ENCODE data around the gene ZNF587B. TPM values are rescaled to one million over a fixed set of nuclear protein-coding genes. Genes with fewer than 3 reads are reported as not detected.
A peak's percentile ranks its signal among the peaks of the same experiment; 100 is the strongest.
"Not testable (repeated sequence)": the region's sequence is repeated elsewhere in the genome, so short reads cannot be mapped to it uniquely, and the experiment has no call there.

The ZNF587B gene
- total RNA-seq, 1 donor from 2014 or later: 21.6 TPM

GRCh38 chr19:57816652-57817051 lies 13.4 kb upstream of the ZNF587B start:
- H3K27ac Mint-ChIP-seq (ENCODE audit: unreplicated experiment): no peak overlapping the region
- peaks cover 44% of the 10 kb centered on the region for H3K4me1 Mint-ChIP-seq
- H3K9me3 Mint-ChIP-seq: no peaks in the 10 kb centered on the region

GRCh38 chr19:57817976-57818375 lies 12.1 kb upstream of the ZNF587B start:
- Mint-ChIP-seq H3K9me3 (no peaks in the 10 kb centered on the region), H3K27me3 (ENCODE audit: low read depth) (no peaks in the 10 kb centered on the region), H3K4me3 (peak overlapping the region; percentile 99)

More at GRCh38 chr19:57816652-57817051, 13.4 kb upstream of the ZNF587B start:
- Mint-ChIP-seq H3K36me3 (ENCODE audit: low read depth) (no peaks in the 10 kb centered on the region), H3K4me3 (peak overlapping the region; percentile 72), H3K27me3 (ENCODE audit: low read depth) (no peaks in the 10 kb centered on the region)
- TF ChIP-seq, protein P1, sequence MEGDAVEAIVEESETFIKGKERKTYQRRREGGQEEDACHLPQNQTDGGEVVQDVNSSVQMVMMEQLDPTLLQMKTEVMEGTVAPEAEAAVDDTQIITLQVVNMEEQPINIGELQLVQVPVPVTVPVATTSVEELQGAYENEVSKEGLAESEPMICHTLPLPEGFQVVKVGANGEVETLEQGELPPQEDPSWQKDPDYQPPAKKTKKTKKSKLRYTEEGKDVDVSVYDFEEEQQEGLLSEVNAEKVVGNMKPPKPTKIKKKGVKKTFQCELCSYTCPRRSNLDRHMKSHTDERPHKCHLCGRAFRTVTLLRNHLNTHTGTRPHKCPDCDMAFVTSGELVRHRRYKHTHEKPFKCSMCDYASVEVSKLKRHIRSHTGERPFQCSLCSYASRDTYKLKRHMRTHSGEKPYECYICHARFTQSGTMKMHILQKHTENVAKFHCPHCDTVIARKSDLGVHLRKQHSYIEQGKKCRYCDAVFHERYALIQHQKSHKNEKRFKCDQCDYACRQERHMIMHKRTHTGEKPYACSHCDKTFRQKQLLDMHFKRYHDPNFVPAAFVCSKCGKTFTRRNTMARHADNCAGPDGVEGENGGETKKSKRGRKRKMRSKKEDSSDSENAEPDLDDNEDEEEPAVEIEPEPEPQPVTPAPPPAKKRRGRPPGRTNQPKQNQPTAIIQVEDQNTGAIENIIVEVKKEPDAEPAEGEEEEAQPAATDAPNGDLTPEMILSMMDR (conservative IDR thresholded peaks at IDR 0.05): no peak
- DNase-seq (ENCODE audit: low read depth, low spot score): no peak

DNA sequence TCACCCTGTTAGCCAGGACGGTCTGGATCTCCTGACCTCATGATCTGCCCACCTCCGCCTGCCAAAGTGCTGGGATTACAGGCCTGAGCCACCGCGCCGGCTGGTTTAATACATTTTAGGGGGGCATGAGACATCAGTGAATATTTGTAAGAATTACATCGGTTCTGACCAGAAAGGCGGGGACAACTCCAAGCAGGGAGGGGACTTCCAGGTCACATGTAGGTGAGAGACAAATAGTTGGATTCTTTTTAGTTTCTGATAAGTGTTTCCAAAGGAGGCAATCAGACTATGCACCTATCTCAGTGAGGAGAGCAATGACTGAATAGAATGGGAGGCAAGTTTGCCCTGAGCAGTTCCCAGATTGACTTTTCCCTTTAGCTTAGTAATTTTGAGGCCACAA lies 11.7 kb upstream of the ZNF587B start:
- Mint-ChIP-seq H3K4me1 (peaks cover 46% of the 10 kb centered on the region), H3K27ac (ENCODE audit: unreplicated experiment) (no peak overlapping the region), H3K27me3 (ENCODE audit: low read depth) (no peaks in the 10 kb centered on the region), H3K4me3 (peak overlapping the region; percentile 99), H3K36me3 (ENCODE audit: low read depth) (peaks cover 5% of the 10 kb centered on the region), H3K9me3 (no peaks in the 10 kb centered on the region)
- TF ChIP-seq, protein P1 (conservative IDR thresholded peaks at IDR 0.05): no peak
- no peak for DNase-seq (ENCODE audit: low read depth, low spot score)

More at GRCh38 chr19:57817976-57818375, 12.1 kb upstream of the ZNF587B start:
- no peak for DNase-seq (ENCODE audit: low read depth, low spot score)
- H3K27ac Mint-ChIP-seq (ENCODE audit: unreplicated experiment): no peak overlapping the region
- H3K4me1 Mint-ChIP-seq: peaks cover 47% of the 10 kb centered on the region
- TF ChIP-seq, protein P1 (conservative IDR thresholded peaks at IDR 0.05): no peak
- peaks cover 5% of the 10 kb centered on the region for H3K36me3 Mint-ChIP-seq (ENCODE audit: low read depth)

DNA sequence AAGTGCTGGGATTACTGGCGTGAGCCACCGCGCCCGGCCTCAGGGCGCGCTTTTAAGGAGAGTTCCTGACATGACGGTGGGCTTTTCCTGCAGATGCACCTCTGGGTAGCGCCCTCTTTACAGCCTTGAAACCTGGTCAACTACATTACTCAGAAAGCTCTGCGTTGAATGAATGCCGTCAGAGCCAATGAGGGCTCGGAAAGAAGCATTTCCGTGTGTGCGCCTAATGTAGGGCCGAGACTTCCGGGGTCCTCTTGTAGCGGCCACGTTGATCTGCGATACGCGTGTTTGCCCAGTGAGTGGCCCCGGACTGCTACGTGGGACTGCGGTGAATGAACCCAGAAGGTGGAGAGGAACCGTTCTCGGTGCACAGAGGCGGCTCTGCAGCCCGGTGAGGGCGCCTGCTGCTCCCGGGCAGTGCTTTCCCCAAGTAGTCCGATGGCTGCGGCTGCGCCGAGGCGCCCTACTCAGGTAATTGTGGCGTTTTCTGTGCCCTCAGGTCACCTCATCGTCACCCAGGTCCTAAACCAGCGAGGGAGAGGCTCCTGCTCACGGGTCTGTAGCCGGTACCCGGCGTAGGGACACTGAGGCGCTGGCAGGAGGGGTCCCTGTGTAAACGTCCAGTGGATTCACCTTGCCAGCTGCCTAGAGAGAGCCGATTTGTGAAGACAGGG lies 10.5 kb upstream of the ZNF587B start:
- Mint-ChIP-seq H3K27me3 (ENCODE audit: low read depth) (no peaks in the 10 kb centered on the region), H3K9me3 (no peaks in the 10 kb centered on the region), H3K4me1 (peaks cover 39% of the 10 kb centered on the region), H3K36me3 (ENCODE audit: low read depth) (peaks cover 5% of the 10 kb centered on the region), H3K4me3 (peak overlapping the region; percentile 99), H3K27ac (ENCODE audit: unreplicated experiment) (peak overlapping the region; percentile 95)
- DNase-seq (ENCODE audit: low read depth, low spot score): peak; percentile 48
- TF ChIP-seq, protein P1 (conservative IDR thresholded peaks at IDR 0.05): no peak

GRCh38 chr19:57820599-57820998 lies 9.5 kb upstream of the ZNF587B start:
- Mint-ChIP-seq H3K27ac (ENCODE audit: unreplicated experiment) (no peak overlapping the region), H3K36me3 (ENCODE audit: low read depth) (peaks cover 5% of the 10 kb centered on the region), H3K27me3 (ENCODE audit: low read depth) (no peaks in the 10 kb centered on the region), H3K4me1 (peaks cover 33% of the 10 kb centered on the region), H3K4me3 (peak overlapping the region; percentile 99), H3K9me3 (no peaks in the 10 kb centered on the region)
- TF ChIP-seq, protein P1 (conservative IDR thresholded peaks at IDR 0.05): no peak
- DNase-seq (ENCODE audit: low read depth, low spot score): no peak

DNA sequence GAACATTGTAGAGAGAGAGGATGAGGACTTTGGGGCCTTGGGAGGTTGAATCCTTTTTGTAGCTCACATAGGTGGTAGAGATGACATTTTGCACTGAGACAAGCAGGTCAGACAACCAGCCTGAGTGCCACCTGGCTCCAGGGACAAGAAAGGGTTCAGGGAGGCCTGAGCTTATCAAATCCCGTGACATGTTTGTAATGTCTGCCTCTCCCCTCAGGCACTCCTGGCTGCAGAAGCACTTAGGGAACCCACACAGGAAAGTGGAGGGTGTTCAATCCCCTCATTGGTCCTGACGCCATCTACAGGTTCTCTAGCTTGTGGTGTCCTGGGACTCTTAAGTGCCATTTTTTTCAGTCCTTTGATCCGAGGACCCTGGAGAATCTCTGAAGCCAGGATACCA lies 9.0 kb upstream of the ZNF587B start:
- not testable (repeated sequence) for H3K27ac Mint-ChIP-seq (ENCODE audit: unreplicated experiment); H3K27me3 Mint-ChIP-seq (ENCODE audit: low read depth); H3K36me3 Mint-ChIP-seq (ENCODE audit: low read depth); DNase-seq (ENCODE audit: low read depth, low spot score); H3K9me3 Mint-ChIP-seq
- Mint-ChIP-seq H3K4me3 (peak overlapping the region; percentile 54), H3K4me1 (peaks cover 33% of the 10 kb centered on the region)

DNA sequence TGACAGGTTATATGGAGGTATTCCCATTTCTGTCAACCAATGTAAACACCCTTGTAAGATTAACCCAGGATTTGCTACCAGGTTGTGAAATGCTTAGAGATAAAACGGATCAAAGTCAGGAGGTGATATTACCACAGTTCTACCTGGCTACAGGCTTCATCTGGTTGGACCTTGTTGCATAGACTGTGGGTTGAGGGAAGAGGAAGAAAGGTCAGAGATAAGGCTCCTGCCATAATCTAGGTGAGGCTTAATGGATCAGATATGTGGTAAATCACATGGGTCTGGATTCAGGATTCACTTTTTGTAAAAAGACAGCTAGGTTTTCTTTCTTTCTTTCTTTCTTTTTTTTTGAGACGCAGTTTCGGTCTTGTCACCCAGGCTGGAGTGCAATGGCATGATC lies 8.6 kb upstream of the ZNF587B start:
- DNase-seq (ENCODE audit: low read depth, low spot score); H3K9me3 Mint-ChIP-seq; H3K27ac Mint-ChIP-seq (ENCODE audit: unreplicated experiment); H3K27me3 Mint-ChIP-seq (ENCODE audit: low read depth): not testable (repeated sequence)
- peak overlapping the region; percentile 54 for H3K4me3 Mint-ChIP-seq
- peaks cover 10% of the 10 kb centered on the region for H3K36me3 Mint-ChIP-seq (ENCODE audit: low read depth)
- H3K4me1 Mint-ChIP-seq: peaks cover 33% of the 10 kb centered on the region

GRCh38 chr19:57823155-57823554 lies 6.9 kb upstream of the ZNF587B start:
- not testable (repeated sequence) for DNase-seq (ENCODE audit: low read depth, low spot score); H3K9me3 Mint-ChIP-seq; H3K27ac Mint-ChIP-seq (ENCODE audit: unreplicated experiment); H3K27me3 Mint-ChIP-seq (ENCODE audit: low read depth)
- H3K4me1 Mint-ChIP-seq: peaks cover 33% of the 10 kb centered on the region
- peak overlapping the region; percentile 47 for H3K4me3 Mint-ChIP-seq
- H3K36me3 Mint-ChIP-seq (ENCODE audit: low read depth): peaks cover 14% of the 10 kb centered on the region

DNA sequence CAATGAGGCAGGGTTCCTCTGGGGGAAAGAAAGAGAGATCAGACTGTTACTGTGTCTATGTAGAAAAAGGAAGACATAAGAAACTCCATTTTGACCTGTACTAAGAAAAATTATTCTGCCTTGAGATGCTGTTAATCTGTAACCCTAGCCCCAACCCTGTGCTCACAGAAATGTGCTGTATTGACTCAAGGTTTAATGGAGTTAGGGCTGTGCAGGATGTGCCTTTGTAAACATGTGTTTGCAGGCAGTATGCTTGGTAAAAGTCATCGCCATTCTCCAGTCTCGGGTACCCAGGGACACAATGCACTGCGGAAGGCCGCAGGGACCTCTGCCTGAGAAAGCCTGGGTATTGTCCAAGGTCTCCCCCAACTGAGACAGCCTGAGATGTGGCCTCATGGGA lies 6.5 kb upstream of the ZNF587B start:
- not testable (repeated sequence) for H3K4me3 Mint-ChIP-seq; DNase-seq (ENCODE audit: low read depth, low spot score); H3K9me3 Mint-ChIP-seq; H3K27ac Mint-ChIP-seq (ENCODE audit: unreplicated experiment); H3K27me3 Mint-ChIP-seq (ENCODE audit: low read depth)
- H3K36me3 Mint-ChIP-seq (ENCODE audit: low read depth): peaks cover 14% of the 10 kb centered on the region
- peaks cover 29% of the 10 kb centered on the region for H3K4me1 Mint-ChIP-seq
